GM12891 (cell line): ENCODE data around the gene SPATA16.
"Not testable (repeated sequence)": the region's sequence is repeated elsewhere in the genome, so short reads cannot be mapped to it uniquely, and the experiment has no call there.

Source experiments
- DNase-seq: peaks from one replicate; pipeline ENCODE4 v3.0.0; 2011; ENCODE audit warnings: low spot score; ENCODE audit not compliant: insufficient read length
- FAIRE-seq: peaks from 2 replicates; lab custom pipeline; 2011; peaks lifted over from hg19 to GRCh38; lab: Jason Lieb, UNC
- PAX5 ChIP-seq: IDR thresholded peaks from 2 replicates; pipeline ENCODE4 v1.6.1; 2011; ENCODE audit warnings: low read length, moderate library complexity, mild to moderate bottlenecking; ENCODE audit not compliant: insufficient read depth, severe bottlenecking
- POLR2A ChIP-seq: IDR thresholded peaks from 2 replicates; pipeline ENCODE4 v1.6.1; 2011; ENCODE audit warnings: low read depth, low read length, control low read depth
- POLR2AphosphoS5 ChIP-seq: IDR thresholded peaks from 2 replicates; pipeline ENCODE4 v1.6.1; 2011; ENCODE audit warnings: low read depth, low read length, control low read depth
- POU2F2 ChIP-seq: IDR thresholded peaks from 2 replicates; pipeline ENCODE4 v1.6.1; 2011; ENCODE audit warnings: low read depth, mild to moderate bottlenecking, control low read depth, low read length, moderate library complexity
- SPI1 ChIP-seq: IDR thresholded peaks from 2 replicates; pipeline ENCODE4 v1.6.1; 2011; ENCODE audit warnings: low read depth, low read length, control low read depth
- TAF1 ChIP-seq: IDR thresholded peaks from 2 replicates; pipeline ENCODE4 v1.6.1; 2011; ENCODE audit warnings: low read depth, low read length, control low read depth

Gene SPATA16

DNA sequence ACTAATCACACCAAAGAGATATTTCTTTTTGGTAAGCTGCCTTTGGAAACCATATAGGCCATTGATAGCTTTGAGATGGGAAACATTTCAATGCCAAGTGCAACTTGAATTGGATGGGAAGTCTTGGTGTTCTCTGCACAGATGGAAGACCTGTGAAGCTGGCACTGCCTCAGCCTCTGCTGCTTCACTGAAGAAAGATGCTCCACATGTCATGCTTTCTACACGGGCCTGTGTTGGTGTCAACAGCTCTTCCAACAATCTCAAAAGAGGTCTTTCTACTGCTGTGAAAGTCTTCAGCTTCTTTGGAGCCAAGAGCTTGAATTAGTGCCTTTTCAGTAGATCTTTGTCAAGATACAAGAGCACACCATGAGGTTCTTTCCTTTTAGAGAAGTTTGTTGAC lies 169.0 kb downstream of the SPATA16 start:
- no peak for FAIRE-seq
- DNase-seq: no peak

DNA sequence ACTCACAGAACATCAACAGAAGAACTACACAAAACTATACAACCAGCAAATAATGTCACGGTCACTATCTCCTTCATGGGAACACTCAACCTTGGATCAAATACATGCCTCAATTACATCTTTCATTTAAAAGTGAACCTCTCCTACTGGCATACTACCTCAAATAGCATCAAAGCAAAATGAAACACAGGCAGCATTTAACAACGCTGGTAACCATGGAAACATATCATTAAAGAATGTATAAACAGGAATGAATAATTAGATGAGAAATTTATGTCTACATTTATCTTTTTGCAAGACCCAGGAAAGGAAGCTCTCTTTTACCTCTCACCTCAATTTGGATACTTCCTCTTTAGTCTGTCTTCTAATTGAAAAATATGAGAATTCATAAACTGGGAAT lies 172.4 kb downstream of the SPATA16 start:
- FAIRE-seq (no peak), DNase-seq (no peak)
- no peak for TF ChIP-seq SPI1
- no peak for TF ChIP-seq POU2F2
- TF ChIP-seq POLR2A: no peak
- no peak for TF ChIP-seq POLR2AphosphoS5
- no peak for TF ChIP-seq PAX5
- TF ChIP-seq TAF1: no peak

More for the DNA sequence above, 169.0 kb downstream of the SPATA16 start:
- TF ChIP-seq POLR2A (no peak), POU2F2 (no peak), POLR2AphosphoS5 (no peak), TAF1 (no peak), PAX5 (no peak), SPI1 (no peak)

DNA sequence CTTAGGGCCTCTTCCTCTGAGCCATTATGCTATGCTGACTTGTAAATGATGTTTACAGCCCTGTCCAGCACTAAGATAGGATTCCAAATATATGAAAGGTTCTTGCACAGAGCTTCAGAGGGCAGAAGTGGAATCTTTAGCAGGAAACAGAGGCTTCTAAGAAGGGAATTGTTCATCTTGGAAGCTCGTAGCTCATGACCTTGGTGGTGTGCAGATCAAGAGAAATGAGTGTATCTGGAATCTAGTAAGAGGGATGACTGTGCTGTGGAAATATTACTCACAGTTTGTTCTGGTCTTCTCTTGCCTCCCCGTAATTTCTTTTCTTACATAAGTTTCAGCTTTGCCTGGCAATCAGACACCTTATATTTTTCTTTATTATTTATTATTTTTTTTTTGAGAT lies 175.8 kb downstream of the SPATA16 start:
- TF ChIP-seq SPI1 (no peak), POU2F2 (no peak), POLR2A (no peak)
- DNase-seq (no peak), FAIRE-seq (no peak)

DNA sequence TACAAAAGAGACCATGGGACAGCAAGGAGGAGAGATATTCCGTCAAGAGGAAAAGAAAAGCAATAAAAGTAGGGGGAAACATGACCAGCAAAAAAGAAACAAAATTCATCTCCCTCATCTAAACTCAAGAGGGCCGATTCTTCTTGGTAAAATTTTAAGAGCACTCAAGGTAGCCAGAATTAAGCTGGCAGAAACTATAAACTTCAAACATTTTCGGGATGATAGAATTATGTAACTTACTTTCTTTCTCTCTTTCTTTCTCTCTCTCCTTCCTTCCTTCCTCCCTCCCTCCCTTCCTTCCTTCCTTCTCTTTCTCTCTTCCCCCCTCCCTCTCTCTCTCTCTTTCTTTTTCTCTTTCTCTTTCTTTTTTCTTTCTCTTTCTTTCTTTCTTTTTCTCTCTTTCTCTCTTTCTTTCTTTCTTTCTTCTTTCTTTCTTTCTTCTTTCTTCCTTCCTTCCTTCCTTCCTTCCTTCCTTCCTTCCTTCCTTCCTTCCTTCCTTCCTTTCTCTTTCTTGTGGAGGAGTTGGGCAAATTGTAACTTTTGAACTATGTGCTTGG lies 180.3 kb downstream of the SPATA16 start:
- not testable (repeated sequence) for FAIRE-seq, DNase-seq

DNA sequence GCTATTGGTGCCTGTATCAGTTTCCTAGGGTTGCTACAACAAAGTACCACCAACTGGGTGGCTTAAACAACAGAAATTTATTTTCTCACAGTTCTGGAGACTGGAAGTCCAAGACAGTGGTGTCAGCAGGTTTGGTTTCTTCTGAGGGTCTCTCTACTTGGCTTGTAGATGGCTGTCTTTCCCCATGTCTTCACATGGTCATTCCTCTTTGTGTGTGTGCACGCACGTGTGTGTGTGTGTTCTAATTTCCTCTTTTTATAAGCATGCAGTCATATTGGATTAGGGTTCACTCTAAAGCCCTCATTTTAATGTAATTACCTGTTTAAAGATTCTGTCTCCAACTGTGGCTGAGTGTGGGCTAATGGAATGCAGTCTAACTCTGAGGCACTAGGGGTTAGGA lies 182.5 kb downstream of the SPATA16 start:
- DNase-seq (no peak), FAIRE-seq (no peak)
- TF ChIP-seq PAX5: no peak
- TF ChIP-seq POLR2AphosphoS5: no peak
- TF ChIP-seq TAF1: no peak
- no peak for TF ChIP-seq POU2F2
- no peak for TF ChIP-seq SPI1
- no peak for TF ChIP-seq POLR2A

DNA sequence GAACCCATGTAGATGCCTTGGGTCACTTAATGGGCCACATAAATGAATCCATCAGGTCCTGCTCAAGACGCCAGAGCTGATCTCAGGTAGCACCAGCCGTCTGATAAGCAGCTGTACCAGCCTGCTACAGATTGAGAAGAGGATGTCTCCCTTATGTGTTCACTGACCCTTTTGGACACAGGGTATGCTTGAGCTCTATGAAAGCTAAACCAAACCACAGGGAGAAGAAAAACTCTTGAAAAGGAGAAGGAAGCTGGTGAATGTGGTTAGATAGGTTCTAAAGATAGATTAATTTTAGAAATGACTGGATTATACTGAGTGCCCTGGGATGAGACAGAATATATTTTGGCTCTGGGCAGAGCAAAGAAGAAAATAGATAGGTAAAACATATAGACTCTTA lies 187.5 kb downstream of the SPATA16 start:
- TF ChIP-seq POLR2A: no peak
- FAIRE-seq: no peak
- no peak for DNase-seq

DNA sequence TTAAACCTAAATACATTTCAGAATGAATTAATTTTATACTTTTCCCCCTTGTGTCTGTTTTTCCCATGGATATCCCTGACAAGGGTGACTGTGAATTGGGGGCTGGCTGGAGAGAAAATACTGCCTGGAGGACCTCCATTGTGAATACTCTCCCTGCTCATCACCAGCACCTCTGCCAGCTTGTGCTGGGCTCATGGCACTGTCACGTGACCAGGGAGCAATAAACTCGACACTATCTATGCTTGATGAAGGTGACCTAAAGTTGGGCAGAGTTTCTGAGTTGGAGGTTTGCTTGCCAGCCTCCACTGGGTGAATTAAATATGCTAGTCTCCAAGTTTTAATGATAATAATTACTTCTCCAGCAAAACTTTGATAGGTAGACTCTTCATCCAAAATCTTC lies 189.5 kb downstream of the SPATA16 start:
- no peak for DNase-seq
- TF ChIP-seq POLR2A (no peak), POU2F2 (no peak), POLR2AphosphoS5 (no peak), SPI1 (no peak), TAF1 (no peak), PAX5 (no peak)
- no peak for FAIRE-seq

DNA sequence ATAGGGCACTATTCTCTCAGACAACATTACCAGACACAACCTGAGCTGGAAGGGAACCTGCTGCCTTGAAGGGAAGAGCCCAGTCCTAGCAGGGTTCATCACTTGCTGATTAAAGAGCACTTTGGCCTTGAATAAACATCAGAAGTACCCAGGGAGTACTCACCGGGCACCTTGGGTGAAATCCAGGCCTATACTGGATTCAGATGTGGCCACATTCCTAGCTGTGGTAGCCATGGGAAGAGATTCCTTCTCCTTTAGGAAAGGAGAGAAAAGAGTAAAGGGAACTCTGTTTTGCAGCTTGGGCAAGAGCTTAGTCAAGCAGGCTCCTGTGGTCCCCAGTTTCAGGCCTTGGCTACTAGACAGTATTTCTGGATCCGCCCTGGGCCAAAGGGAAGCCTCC lies 195.0 kb downstream of the SPATA16 start:
- FAIRE-seq: no peak
- TF ChIP-seq PAX5 (no peak), POU2F2 (no peak), POLR2AphosphoS5 (no peak), SPI1 (no peak), TAF1 (no peak), POLR2A (no peak)
- no peak for DNase-seq

DNA sequence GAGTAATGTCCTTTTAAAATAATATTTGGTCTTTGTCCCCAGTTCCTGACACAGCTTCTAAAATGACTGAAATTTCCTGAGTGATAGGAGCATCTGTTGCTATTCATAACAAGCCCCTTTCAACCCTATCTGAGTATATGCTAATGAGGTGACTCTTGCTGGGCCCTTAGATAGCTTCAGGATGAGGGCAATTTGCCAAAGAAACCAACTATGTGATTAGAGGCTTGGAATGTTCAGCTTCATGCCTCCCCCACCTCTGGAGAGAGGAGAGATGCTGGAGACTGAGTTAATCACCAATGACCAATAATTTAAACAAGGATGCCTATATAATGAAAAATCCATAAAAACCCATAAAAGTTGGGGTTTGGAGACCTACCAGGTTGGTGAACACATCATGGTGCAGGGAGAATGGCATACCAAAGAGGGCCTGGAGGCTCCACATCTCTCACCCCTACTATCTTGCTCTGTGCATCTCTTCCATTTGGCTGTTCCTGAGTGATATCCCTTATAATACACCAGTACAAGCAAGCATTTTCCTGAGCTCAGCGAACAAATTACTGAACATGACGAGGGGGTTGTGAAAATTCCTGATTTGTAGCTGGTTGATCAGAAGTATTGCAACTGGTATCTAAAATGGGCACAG lies 201.3 kb downstream of the SPATA16 start:
- FAIRE-seq (no peak), DNase-seq (no peak)
- TF ChIP-seq PAX5 (no peak), TAF1 (no peak), SPI1 (no peak), POU2F2 (no peak)

DNA sequence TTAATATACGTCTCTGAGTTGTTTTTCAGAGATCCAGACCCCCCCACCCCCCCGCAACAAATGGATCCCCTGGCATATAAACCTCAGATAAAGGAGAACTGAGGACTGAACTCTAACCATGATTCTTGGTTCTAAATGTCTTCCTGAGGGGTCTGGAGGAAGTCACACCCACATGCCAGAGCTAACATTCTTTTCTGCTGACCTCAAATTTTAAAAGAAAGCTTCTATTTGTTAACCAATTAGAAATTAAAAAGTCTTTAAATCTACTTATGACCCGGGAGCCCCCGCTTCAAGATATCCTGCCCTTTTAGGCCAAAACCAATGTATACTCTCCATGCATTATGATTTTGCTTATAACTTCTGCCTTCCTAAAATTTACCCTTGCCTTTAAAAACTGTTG lies 202.2 kb downstream of the SPATA16 start:
- FAIRE-seq: no peak
- TF ChIP-seq PAX5 (no peak), SPI1 (no peak), POLR2AphosphoS5 (no peak), POU2F2 (no peak), POLR2A (no peak), TAF1 (no peak)

DNA sequence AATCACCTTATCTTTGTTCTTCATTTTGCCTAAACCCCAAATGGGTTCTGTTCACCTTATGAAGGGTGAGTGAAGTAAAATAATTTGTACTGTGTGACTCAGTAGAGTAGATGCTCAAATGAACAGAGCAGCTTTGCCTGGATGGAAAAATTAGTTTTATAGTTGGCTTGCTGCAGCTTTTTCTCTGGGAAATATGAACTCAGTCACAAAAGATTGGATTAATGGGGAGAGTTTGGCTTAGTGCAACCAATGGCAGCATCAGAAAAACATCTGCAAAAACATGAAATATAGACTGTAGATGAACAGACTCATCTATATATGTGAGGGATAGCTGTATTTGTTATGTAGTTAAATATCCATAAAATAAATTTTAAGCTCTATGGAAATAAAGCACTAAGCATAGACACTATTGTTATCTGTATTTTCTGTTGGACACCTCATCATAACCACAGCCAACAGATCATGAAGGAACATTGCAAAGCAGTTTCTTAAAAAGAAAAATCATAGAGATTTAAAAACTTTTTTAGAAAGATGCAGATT lies 209.2 kb downstream of the SPATA16 start:
- no peak for FAIRE-seq
- DNase-seq: no peak
- TF ChIP-seq POLR2AphosphoS5 (no peak), TAF1 (no peak), POU2F2 (no peak), SPI1 (no peak), PAX5 (no peak), POLR2A (no peak)

More for the DNA sequence above, 202.2 kb downstream of the SPATA16 start:
- no peak for DNase-seq
